ENCODE data around the gene LIX1. TPM values are rescaled to one million over a fixed set of nuclear protein-coding genes. Genes with fewer than 3 reads are reported as not detected.

Gene LIX1
- total and polyA plus RNA-seq, 2 of the 8 experiments (the other 6 are each of a cell fraction or from before 2014, with no cell fraction given), result 0.26 to 0.45 TPM

GRCh38 chr5:97151370-97151769 lies 9.0 kb upstream of the LIX1 start:
- Histone ChIP-seq H2BK15ac (ENCODE audit: low read length) (no peak overlapping the region), H3K56ac (replicated peaks; ENCODE audit: insufficient read length, low read depth, low read length) (no peak overlapping the region), H3K4me3 (ENCODE audit: extremely low read depth in 1 of 4, insufficient read depth in 2 of 4, low read depth in 3 of 4, low read length in 4 of 4) (no peak overlapping the region), H3K79me1 (ENCODE audit: low read depth, low read length) (no peaks in the 10 kb centered on the region), H3K4me2 (ENCODE audit: insufficient read depth in 1 of 2, low read depth in 2 of 2, low read length in 2 of 2) (no peak overlapping the region), H3K23me2 (ENCODE audit: low read depth, low read length) (no peaks in the 10 kb centered on the region), H2BK12ac (ENCODE audit: low read depth, low read length) (no peak overlapping the region), H3K9me3 (ENCODE audit: insufficient read depth in 2 of 2, low read depth in 1 of 2, low read length in 1 of 2) (no peaks in the 10 kb centered on the region), H4K91ac (replicated peaks; ENCODE audit: insufficient read length, low read length) (no peak overlapping the region), H3K14ac (ENCODE audit: insufficient read length) (no peak overlapping the region), H3K18ac (ENCODE audit: extremely low read depth, low read length) (no peak overlapping the region), H4K8ac (ENCODE audit: extremely low read depth, insufficient read depth, low read length) (no peak overlapping the region), H4K20me1 (replicated peaks in 1 of 2; ENCODE audit: control insufficient read depth in 1 of 2, insufficient read depth in 2 of 2, low read length in 2 of 2) (no peaks in the 10 kb centered on the region), H3K23ac (ENCODE audit: insufficient read length) (no peak overlapping the region), H3K79me2 (ENCODE audit: control insufficient read depth in 1 of 2, insufficient read depth in 2 of 2, low read length in 2 of 2) (no peaks in the 10 kb centered on the region), H2BK20ac (ENCODE audit: low read length) (no peak overlapping the region), H3K4ac (replicated peaks; ENCODE audit: insufficient read length, low read depth, low read length) (no peak overlapping the region), H3K4me1 (replicated peaks in 1 of 4; ENCODE audit: control insufficient read depth in 3 of 4, insufficient read depth in 4 of 4, low read length in 3 of 4) (no peaks in the 10 kb centered on the region), H3K36me3 (ENCODE audit: control insufficient read depth in 2 of 4, insufficient read depth in 4 of 4, low read length in 3 of 4) (no peaks in the 10 kb centered on the region), H4K5ac (ENCODE audit: insufficient read length, low read depth, low read length) (no peak overlapping the region), H2BK120ac (replicated peaks; ENCODE audit: low read depth, low read length) (no peak overlapping the region), H2BK5ac (ENCODE audit: low read depth, low read length) (no peak overlapping the region), H2AK5ac (ENCODE audit: low read depth, low read length) (no peak overlapping the region), H3K9ac (replicated peaks in 1 of 4; ENCODE audit: extremely low read depth in 1 of 4, low read depth in 3 of 4, low read length in 3 of 4) (no peak overlapping the region), H3K27me3 (replicated peaks in 1 of 4; ENCODE audit: control insufficient read depth in 3 of 4, extremely low read depth in 1 of 4, insufficient read depth in 3 of 4, low read length in 3 of 4) (no peaks in the 10 kb centered on the region), H3K27ac (ENCODE audit: low read depth, low read length) (no peak overlapping the region), H2AFZ (ENCODE audit: low read length) (no peak overlapping the region)
- ChIA-PET POLR2A (ENCODE audit: partially characterized antibody) (interaction anchor here (1.2 kb wide), 1 partner anchor 9 kb away, joined by 5 read pairs; no protein-coding TSS in a partner anchor), CTCF (ENCODE audit: partially characterized antibody) (interaction anchor here (0.6 to 2.7 kb wide), 6 partner anchors 9 to 438 kb away, joined by 3 to 17 read pairs (median 4); partner anchors contain the start of gene LIX1)
- 87% methylated on average over 3 of the region's 3 CpGs; no CpG with 5 or more reads in 1 of the 2 experiments for WGBS, 2 experiments (ENCODE audit: extremely low coverage in 1 of 2, insufficient coverage in 1 of 2, insufficient read length in 1 of 2, insufficient replicate concordance in 2 of 2, low coverage in 1 of 2, low lambda C conversion rate in 2 of 2, missing lambda C conversion rate in 1 of 2)
- FAIRE-seq (no peak), DNase-seq (ENCODE audit: low read depth in 1 of 2, low spot score in 2 of 2) (no peak)
- no peak for TF ChIP-seq CREB1 (IDR thresholded peaks at IDR 0.05)
- no peak for TF ChIP-seq CHD1 (IDR thresholded peaks at IDR 0.05; ENCODE audit: low read depth, low read length)
- TF ChIP-seq MAFK (IDR thresholded peaks at IDR 0.05; ENCODE audit: low read depth, low read length), result no peak
- no peak for TF ChIP-seq E2F6 (IDR thresholded peaks at IDR 0.05)
- no peak for TF ChIP-seq JUN (IDR thresholded peaks at IDR 0.05; ENCODE audit: low read depth, low read length)
- no peak for TF ChIP-seq ZNF274 (IDR thresholded peaks at IDR 0.05; ENCODE audit: borderline replicate concordance, extremely low read depth, low read length)
- TF ChIP-seq CTCF (IDR thresholded peaks at IDR 0.05; ENCODE audit: control extremely low read depth in 1 of 3, insufficient read depth in 1 of 3, low read depth in 1 of 3, low read length in 3 of 3), result no peak
- no peak for TF ChIP-seq MAX (IDR thresholded peaks at IDR 0.05)
- TF ChIP-seq CEBPB (IDR thresholded peaks at IDR 0.05; ENCODE audit: low read depth, low read length), result no peak
- TF ChIP-seq EZH2 (IDR thresholded peaks at IDR 0.05; ENCODE audit: low read depth, low read length, severe bottlenecking), result no peak
- no peak for TF ChIP-seq FOSL1 (IDR thresholded peaks at IDR 0.05; ENCODE audit: insufficient read depth, low read depth, low read length)
- no peak for TF ChIP-seq ASH2L (IDR thresholded peaks at IDR 0.05; ENCODE audit: low read length)
